HG03439 (cell line): ENCODE results near the gene GAST.
"Not testable (repeated sequence)": the region's sequence is repeated elsewhere in the genome, so short reads cannot be mapped to it uniquely, and the experiment has no call there.

ENCODE experiments used
- ATAC-seq: cut with Tn5 transposase; IDR thresholded peaks from one replicate; pipeline ENCODE4 v1.9.1; 2021; ENCODE audit warnings: mild to moderate bottlenecking, moderate library complexity; ENCODE audit not compliant: unreplicated experiment

The GAST gene, protein sequence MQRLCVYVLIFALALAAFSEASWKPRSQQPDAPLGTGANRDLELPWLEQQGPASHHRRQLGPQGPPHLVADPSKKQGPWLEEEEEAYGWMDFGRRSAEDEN

DNA sequence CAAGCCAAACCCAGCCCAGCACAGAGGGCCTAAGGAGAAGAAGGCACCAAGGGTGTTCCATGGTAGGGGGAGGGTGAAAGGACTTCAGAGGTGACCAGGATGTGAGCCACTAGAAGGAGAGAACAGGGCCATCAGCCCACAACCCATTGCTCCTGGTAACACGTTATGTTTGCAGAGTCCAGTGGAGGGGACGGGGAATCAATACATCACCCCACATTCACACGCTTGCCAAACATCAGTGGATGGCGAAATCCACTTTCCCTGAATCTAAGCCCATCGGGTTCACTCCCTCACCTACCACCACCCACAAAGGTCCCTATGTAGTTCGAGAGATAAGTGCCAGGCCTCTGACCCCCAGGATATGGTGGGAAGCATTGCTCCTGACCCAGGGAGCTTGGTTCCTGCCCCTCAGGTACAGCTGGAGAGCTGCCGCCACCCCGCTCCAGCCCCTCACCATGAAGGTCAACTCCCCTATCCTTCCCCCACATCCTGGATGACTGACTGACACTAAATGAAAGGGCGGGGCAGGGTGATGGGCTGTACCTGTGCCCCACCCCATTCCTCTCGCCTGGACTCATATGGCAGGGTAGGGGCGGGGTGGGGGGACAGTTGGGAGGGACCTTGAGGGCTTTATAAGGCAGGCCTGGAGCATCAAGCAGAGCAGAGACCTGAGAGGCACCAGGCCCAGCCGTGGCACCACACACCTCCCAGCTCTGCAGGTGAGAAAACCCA lies at the start of gene GAST:
GAST (plus strand) TSS at position 663 of the 732 bp plus-strand sequence. CDS start 3,106 bp downstream, outside the sequence.
- no peak for ATAC-seq

DNA sequence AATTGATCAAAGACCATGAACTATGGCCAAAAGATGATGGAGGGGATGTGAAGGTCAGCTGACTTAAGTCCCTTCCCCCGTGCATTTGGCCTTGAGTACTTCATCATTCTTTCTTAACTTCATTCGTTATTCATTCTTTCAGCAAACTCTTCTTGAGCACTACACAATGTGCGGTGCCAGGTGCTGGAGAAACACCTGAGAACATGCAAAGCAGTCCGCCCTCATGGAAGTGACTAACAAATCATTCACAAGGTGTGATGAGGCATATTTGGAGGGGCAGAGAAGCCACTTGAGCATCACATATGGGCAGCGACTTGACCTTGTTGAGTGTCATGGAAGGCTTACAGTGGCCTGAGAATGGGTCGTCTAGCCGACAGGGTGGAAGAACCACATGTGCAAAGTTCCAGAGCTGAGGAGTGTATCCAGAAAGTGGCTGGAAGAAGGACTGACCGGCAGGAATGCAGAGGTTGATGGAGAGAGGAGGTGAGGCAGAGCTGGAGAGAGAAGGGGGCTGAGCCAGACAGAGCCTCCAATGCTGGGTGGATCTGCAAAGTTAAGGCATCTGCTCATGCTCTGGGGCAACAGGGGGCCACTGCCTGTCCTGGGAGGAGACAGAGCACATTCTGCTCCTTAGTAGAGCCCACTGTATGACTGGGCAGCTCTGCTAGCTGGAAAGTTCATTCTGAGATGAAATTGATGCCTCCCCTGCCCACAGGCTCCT lies 48.5 kb upstream of the GAST start:
- no peak for ATAC-seq

DNA sequence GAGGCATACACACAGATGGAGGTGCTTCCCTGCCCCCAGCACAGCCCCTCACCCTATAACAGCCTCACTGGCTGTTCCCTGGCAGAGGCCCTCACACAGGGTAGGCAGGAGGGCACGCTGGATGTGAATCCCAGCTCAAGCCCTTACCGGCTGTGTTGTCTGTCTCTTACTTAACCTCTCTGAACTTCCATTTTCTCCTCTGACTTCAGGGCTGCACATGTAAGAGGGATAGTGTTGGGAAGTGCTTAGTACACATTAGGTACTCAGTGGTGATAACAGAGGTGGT lies 48.0 kb upstream of the GAST start:
- no peak for ATAC-seq

DNA sequence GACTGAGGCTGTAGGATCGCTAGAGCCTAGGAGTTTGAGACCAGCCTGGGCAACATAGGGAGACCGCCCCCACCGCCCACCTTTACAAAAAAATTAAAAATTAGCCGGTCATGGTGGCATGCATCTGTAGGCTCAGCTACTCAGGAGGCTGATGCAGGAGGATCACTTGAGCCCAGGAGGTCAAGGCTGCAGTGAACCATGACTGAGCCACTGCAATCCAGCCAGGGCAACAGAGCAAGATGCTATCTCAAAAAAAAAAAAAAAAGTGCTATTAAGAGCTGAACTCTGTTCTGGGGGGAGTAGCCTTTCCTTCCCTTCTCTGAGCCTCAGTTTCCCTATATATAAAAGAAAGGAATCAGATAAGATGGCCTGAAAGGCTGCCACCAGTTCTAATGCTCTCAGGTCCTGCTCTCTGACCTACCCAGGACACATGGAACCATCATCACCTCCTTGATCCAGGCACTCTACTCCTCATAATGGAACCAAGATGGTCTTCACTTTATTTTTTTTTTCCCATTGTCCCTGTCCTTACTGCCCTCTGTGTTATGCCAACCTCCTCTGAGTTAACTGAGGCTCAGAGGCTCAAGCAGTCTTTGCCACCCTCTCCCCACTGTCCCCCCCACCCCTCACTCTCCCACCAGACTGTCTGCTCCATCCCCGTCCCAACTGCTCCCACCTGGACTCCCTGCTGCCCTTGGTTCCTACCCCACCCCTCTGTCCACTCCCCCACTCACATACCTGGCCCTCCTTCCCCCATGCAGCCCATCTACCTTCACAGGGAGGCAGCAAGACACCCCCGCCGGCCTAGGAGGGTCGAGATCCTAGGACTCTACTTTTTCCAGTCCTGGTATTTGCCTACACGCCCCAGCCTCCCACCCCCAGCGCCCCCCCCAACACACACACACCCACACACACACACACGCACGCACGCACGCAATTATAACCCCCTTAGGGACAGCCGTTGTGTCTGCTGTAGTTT lies 47.3 kb upstream of the GAST start:
- no peak for ATAC-seq

DNA sequence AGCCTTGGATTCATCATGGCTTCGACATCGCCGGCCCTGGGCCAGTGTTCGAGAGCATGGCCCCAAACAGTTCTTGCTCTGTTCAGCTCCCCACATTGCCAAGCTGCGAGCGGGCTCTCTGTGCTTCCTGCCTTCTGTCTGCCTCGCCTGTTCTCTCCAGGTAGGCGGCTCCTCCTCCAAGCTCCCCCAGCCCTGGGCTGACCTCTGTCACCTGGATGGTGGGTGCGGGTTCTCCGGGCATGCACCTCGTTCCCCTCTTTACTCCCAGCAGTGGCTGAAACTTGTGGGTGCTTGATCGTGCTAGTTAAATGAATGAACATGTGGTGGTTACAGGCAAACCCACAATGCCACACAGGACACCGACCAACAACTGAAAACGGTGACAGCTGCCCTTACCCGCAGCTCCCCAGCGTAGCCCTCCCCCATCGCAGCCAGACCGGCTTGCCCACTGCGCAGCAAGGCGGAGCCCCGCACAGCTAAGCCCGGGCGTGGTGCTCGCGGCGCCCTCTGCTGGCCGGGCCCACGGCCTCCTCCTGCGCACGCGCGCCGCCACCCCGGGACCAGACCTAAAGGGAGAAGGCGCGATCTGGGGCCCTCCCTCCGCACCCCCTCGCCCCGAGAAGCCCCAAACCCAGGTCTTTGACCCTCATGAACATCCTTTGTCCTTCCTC lies 46.4 kb upstream of the GAST start:
- peak; percentile 72 for ATAC-seq

DNA sequence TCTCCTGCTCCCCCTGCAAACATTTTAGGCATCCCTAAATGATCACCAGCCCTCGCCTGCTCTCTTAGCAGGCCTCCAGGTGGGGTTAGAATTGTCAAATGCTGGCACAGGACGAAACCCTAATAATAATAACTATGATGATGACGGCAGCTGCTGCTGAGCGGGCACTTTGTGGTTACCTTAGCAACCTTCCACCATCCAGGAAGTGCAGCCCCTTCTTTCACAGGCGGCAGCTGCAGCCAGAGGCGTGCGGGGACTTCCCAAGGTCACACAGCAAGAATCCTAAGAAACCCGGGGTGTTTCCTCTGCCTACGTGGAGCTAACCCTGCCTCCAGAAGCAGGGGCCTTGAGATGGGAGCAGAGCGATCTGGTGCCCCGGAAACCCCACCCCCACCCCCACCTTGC lies 45.9 kb upstream of the GAST start:
- peak; percentile 32 for ATAC-seq

DNA sequence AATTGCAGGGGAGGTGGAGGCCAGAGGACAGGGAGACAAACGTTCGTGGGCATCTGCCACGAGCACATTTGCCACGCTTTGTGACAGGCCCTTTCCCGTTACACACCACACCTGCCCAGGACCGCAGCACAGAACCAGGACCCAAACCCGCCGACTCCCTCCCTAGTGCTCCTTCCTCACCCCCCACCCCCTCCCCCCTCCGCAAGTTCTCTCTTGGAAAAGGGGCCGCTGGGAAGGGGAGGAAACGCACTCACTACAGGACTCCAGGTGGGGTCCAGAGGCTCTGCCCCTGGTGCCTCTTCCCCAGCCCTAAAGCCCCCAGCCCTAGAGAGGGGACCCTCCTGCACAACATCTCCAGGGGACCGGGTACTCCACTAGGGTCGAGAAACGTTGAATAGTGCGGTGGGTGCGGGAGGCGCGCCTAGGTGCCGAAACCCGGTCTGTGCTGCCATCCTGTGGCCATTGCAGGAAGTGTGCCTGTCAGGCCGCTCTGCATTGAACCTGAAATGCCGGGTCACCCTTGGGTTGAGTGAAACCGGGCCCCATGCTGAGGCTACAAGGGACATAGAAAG lies 45.3 kb upstream of the GAST start:
- ATAC-seq, result peak; percentile 54

DNA sequence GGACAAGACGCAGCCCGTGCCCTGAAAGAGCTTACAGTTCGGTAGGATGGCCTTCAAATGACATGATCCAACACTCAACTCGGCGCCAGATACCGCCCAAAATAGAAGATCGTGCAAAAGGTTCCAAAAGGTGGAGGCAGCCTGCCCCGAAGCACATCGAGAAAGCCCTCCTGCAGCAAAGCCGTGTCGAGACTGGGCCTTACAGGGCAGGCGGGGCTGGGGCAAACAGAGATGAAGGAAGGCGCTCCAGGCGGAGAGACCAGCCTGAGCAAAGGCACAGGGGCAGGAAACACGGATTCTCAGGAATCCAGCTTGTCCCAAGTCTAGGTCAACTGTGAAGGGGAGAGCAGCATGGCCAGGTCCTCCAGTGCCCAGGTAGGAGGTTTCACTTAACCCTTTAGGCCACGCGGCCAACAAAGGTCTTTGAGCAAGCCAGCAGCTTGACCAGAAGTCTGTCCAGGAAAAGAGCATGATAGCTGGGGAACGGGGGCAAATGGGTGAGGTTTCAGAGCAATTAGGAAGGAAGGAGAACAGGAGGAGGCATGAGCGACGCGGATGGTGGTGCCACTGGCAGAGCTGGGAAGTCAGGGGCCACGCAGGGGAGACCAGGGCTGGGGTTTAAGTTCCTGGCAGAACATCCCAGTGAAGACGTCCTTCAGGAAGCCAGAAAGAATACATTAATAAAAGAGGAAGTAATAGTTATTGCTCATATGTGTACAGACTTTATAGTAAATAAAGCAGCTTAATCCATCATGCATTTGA lies 44.7 kb upstream of the GAST start:
- no peak for ATAC-seq

DNA sequence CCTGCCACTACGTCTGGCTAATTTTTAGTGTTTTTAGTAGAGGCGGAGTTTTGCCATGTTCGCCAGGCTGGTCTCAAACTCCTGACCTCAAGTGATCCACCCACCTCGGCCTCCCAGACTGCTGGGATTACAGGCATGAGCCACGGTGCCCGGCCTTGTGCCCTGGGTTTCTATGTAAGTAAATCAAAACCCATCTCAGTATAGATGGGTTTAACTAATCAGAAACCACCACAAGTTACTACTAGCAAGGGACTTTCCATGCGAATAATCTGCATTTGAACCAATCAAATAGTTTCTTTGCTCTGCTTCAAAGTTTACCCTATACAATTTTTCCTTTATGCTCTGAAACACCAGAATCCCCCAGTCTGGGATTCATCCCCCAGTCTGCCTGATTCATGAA lies 40.0 kb upstream of the GAST start:
- ATAC-seq, result no peak

DNA sequence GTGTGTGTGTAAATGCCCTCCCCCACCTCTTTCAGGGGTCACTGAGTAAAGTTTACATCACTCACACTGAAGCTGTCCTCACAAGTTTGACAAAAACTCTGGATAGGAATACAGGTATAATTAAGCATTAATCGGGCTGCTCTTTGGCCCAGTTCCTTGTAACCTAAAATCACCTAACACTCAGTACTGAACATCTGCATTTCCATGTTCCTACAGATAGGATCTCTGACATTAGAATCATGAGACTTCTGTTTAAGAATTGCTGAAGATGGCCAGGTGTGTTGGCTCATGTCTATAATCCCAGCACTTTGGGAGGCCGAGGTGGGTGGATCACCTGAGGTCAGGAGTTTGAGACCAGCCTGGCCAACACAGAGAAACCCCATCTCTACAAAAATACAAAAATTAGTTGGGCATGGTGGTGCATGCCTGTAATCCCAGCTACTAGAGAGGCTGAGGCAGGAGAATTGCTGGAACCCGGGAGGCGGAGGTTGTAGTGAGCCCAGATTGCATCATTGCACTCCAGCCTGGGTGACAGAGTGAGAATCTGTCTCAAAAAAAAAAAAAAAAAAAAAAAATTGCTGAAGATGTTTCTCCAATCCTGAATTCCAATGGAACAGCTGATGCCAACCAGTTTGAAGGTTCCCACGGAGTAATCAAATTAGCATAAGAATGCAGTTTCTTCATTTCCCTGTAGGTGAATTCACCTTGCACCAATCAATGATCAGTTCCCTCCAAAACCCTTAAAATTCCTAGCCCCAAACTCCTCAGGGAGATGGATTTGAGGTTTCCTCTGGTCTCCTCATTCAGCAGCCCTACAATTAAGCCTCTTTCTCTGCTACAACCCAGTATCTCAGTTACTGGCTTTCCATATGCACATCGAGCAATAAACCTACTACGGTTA lies 36.7 kb upstream of the GAST start:
- ATAC-seq, result not testable (repeated sequence)

DNA sequence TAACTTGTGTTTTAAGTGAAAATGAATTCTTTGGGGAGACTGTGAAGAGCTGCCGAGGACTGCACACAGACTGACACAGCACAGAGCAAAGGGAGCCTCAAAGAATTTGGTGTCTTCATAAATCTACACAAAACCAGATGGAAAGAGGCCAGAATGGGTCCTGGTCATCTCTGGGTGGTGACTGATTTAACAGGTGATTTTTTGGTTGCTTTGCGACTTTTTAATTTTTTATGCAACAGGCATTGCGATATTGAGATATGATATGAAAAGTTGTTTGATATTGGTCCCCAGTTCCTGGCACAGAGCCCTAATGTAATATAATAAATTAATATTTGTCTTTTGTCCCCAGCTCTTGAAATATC lies 36.1 kb upstream of the GAST start:
- no peak for ATAC-seq

DNA sequence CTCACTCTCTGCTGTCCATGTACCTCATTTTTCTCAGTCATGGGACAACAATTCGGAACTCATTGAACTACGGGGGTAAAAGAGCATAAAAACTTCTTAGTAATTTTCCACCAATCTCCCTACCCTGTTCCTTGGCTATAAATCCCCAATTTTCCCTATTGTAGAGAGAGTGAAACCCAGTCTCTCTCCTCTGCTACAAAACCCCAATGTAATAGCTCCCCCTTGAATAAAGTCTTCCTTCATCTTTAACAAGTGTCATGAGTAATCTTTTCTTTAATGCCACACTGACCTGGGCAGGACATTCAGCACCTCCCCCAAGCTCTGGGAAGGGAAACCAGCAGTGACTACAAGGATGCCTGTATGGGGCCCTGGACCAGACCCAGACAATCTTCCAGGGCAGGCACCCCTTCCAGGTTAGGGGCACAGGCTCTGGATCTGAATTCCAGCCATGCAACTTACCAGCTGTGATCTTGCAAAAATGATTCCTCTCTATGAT lies 33.7 kb upstream of the GAST start:
- no peak for ATAC-seq

DNA sequence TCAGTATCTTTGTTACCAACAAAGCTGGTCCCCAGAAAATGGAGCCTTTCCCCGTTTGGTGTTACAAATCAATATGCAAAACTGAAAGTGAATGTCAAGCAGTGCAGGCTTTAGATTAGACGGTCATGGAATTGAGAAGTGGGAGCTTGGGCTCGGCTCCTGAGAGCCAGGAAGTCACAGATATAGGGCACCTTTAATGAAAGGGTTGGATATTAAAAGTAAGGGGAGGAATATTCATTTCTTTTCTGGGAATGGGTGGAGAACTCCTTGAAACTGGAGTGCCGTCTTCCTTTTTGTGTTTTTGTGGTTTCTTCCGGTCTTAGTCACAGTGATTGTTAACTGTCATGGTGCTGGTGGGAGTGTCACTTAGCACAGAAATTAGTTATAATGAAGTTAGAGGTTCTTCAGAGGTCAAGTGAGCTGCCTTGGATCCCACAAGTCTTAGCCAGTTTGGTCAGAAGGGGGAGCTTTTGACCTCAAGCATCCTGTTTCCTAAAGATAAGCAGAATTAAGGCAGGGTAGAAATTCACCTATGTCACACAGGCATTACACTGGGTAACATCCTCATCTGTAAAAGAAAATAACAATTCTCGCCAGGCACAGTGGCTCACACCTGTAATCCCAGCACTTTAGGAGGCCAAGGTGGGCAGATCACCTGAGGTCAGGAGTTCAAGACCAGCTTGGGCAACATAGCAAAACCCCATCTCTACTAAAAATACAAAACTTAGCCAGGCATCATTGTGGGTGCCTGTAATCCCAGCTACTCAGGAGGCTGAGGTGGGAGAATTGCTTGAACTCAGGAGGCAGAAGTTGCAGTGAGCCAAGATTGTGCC lies 33.0 kb upstream of the GAST start:
- ATAC-seq, result peak; percentile 65

DNA sequence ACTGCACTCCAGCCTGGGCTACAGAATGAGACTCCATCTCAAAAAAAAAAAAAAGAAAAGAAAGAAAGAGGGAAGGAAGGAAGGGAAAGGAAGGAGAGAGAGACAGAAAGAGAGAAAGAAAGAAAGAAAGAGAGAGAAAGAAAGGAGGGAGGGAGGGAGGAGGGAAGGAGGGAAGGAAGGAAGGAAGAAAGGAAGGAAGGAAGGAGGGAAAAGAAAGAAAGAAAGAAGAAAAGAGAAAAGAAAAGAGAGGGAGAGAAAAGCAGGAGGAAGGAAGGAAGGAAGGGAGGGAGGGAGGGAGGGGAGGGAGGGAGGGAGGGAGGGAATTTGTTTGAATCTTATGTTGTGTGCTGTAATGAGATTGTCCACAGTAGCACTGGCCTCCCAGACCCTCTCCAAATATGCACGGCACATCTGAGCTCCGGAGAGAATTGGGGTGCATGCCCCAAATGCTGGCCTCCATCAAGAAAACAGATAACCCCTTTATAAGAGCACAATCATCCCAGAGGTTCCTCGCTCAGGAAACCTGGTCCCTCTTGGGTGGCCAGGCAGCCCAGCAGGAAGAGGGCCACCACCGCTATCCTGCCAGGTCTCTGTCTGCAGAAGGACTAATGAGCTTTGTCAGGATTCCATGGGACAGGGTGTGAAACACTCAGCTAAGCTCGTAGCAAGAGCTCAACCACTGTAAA lies 32.2 kb upstream of the GAST start:
- no peak for ATAC-seq

DNA sequence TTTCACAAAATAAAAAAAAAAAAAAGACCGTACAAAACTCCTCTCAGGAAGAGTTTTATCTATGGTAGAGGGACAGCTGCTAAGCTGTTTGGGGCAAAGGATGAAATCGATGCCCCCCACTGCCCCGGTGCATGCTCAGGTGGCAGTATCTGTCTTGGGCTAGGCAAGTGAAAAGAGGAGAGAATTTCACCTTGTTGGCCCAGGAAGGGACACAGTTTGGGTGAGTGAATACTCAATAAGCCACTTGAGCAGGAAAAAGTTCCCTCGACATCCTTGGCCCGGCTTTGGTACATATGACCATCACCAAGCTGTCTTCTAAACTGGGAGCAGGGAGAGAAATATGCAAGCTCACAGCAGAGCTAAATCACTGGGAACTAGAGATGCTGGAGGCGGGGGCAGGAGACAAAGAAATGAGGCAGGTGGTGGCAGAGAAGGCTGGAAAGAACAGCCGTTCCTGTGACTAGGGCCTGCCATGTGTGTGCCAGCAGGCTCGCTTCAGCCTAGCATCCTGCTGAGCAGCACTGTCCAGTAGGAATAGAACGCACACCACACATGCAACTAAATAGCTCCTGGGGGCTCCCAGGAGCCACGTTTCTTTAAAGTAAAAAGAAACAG lies 31.6 kb upstream of the GAST start:
- ATAC-seq, result no peak

DNA sequence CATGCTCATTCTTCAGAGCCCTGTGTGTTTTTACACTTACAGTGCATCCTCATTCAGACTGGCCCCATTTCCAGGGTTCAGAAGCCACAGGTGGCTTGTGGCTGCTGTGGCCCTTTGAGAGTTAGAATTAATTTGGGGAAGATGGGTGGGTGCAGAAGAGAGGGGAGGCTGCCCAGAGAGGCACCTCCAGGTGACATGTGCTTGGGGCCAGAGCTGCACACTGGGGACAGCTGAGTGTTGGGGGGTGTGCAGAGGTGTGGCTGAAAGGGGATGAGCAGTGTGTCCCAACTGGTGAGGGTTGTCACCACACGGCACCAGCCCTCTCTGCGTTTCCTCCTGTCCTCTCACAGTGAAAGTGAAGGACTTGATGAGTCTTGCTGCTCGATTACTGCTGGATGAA lies 30.4 kb upstream of the GAST start:
- no peak for ATAC-seq

DNA sequence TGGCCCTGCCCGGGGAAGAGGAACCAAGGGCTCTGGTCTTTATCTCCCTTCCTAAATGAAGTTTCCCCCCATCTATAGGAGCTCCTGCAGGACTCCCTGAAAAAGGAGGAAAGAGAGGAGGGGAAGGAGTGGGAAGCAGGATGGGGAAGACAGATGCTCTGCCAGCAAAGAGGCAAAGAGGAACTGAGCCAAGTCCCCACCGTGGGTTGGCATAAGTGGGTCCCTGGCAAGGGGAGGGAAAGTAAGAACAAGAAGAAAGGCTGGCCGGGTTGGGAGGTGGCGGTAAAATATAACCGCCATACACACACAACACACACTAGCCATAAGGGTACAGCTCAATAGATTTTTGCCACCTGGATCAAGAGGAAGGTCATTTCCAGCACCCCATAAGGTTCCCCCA lies 29.5 kb upstream of the GAST start:
- ATAC-seq, result no peak
